Measurements from ENCODE around the gene PTPRB. TPM values are rescaled to one million over a fixed set of nuclear protein-coding genes. Genes with fewer than 3 reads are reported as not detected.

PTPRB gene
- total and polyA plus RNA-seq, 8 donors = 2.2 to 5.5 (median 4.4) TPM

GRCh38 chr12:70484464-70484863, 152.8 kb downstream of the PTPRB start:
- H3K4me3 ChIP-seq = no peak overlapping the region
- intact Hi-C loops (cut with DNase I) = no loop called here
- no peak for ATAC-seq
- no peaks in the 10 kb centered on the region for H3K4me1 ChIP-seq
- TF ChIP-seq CTCF (IDR thresholded peaks at IDR 0.05) = no peak
- whole genome bisulfite sequencing, 2 donors = 36 to 47% methylated on average over 1 of the region's 1 CpG
- DNase-seq = no peak
- H3K36me3 ChIP-seq = no peaks in the 10 kb centered on the region
- no peaks in the 10 kb centered on the region for H3K9me3 ChIP-seq
- no peak overlapping the region for H3K27ac ChIP-seq
- no peak for FAIRE-seq
- no peaks in the 10 kb centered on the region for H3K27me3 ChIP-seq

GRCh38 chr12:70482764-70483163, 154.5 kb downstream of the PTPRB start:
- intact Hi-C loops (cut with DNase I) = no loop called here
- no peak for TF ChIP-seq CTCF (IDR thresholded peaks at IDR 0.05)
- ATAC-seq (no peak), DNase-seq (no peak), FAIRE-seq (no peak)
- H3K36me3 ChIP-seq = no peaks in the 10 kb centered on the region
- no peaks in the 10 kb centered on the region for H3K9me3 ChIP-seq
- 74 to 75% methylated on average over 1 of the region's 1 CpG for WGBS, 2 donors
- no peak overlapping the region for H3K27ac ChIP-seq
- no peaks in the 10 kb centered on the region for H3K4me1 ChIP-seq
- no peak overlapping the region for H3K4me3 ChIP-seq
- H3K27me3 ChIP-seq = no peaks in the 10 kb centered on the region

- H3K4me1 ChIP-seq = no peaks in the 10 kb centered on the region
- no peaks in the 10 kb centered on the region for H3K36me3 ChIP-seq
- WGBS, 2 donors = 86 to 93% methylated on average over 12 of the region's 12 CpGs
- no peak overlapping the region for H3K27ac ChIP-seq
- TF ChIP-seq CTCF (IDR thresholded peaks at IDR 0.05) = no peak
- H3K27me3 ChIP-seq = no peaks in the 10 kb centered on the region
- ATAC-seq = no peak
- no peak for FAIRE-seq
- DNase-seq = no peak
- intact Hi-C loops (cut with DNase I) = no loop called here
- no peak overlapping the region for H3K4me3 ChIP-seq
- H3K9me3 ChIP-seq = no peaks in the 10 kb centered on the region
These were observed 167.9 kb downstream of the PTPRB start for GRCh38 chr12:70469221-70469820.

- no peaks in the 10 kb centered on the region for H3K9me3 ChIP-seq
- FAIRE-seq (no peak), DNase-seq (no peak), ATAC-seq (no peak)
- H3K27ac ChIP-seq = no peak overlapping the region
- H3K27me3 ChIP-seq = no peaks in the 10 kb centered on the region
- no peaks in the 10 kb centered on the region for H3K4me1 ChIP-seq
- intact Hi-C loops (cut with DNase I) = no loop called here
- H3K36me3 ChIP-seq = no peaks in the 10 kb centered on the region
- no peak overlapping the region for H3K4me3 ChIP-seq
- TF ChIP-seq CTCF (IDR thresholded peaks at IDR 0.05) = no peak
- 89 to 95% methylated on average over 3 of the region's 3 CpGs for WGBS, 2 donors
These were observed 168.5 kb downstream of the PTPRB start for GRCh38 chr12:70468741-70469140.

GRCh38 chr12:70467918-70468733, 169.1 kb downstream of the PTPRB start:
- intact Hi-C loops (cut with DNase I) = no loop called here
- Histone ChIP-seq H3K4me3 (no peak overlapping the region), H3K36me3 (no peaks in the 10 kb centered on the region), H3K27ac (no peak overlapping the region), H3K4me1 (no peaks in the 10 kb centered on the region), H3K27me3 (no peaks in the 10 kb centered on the region), H3K9me3 (no peaks in the 10 kb centered on the region)
- WGBS, 2 donors = 66 to 73% methylated on average over 10 of the region's 10 CpGs
- TF ChIP-seq CTCF (IDR thresholded peaks at IDR 0.05) = no peak
- no peak for ATAC-seq
- no peak for FAIRE-seq
- DNase-seq = no peak
